ENCODE results near the gene EPN1. TPM values are rescaled to one million over a fixed set of nuclear protein-coding genes. Genes with fewer than 3 reads are reported as not detected.

Gene EPN1
- total RNA-seq, 3 donors from 2014 or later (not counting 1 experiment from before 2014, with no cell fraction given): 47.6 to 56.4 (median 51.8) TPM

DNA sequence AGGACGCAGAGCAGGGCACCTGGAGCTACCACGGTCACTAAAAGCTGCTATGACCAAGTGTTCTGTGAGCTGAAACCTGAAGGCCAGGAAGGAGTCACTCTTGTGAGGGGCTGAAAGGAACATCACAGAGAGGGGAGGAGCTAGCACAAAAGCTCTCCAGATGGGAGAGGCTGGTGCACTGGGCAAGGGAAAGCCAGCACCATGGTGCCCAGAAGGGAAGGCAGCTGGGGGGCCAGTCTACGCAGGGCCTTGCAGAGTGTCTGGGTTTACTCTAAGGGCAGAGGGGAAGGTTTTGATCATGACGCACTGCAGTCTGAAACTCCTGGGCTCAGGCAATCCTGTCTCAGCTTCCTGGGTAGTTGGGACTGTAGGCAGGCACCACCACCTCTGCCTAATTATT is 38.3 kb upstream of the EPN1 start:
- Histone ChIP-seq H3K27ac (ENCODE audit: low read length) (no peak overlapping the region), H3K4me3 (ENCODE audit: low read length) (no peak overlapping the region), H3K9me3 (ENCODE audit: control insufficient read depth, insufficient read depth, low read length) (no peaks in the 10 kb centered on the region), H3K27me3 (ENCODE audit: control insufficient read depth, insufficient read depth, low read length) (no peaks in the 10 kb centered on the region), H3K36me3 (ENCODE audit: control insufficient read depth, insufficient read depth, low read length) (no peaks in the 10 kb centered on the region), H3K4me1 (ENCODE audit: control insufficient read depth, insufficient read depth, low read length) (peaks cover 66% of the 10 kb centered on the region)
- Mint-ChIP-seq H3K36me3 (no peaks in the 10 kb centered on the region), H3K4me1 (peaks cover 51 to 61% of the 10 kb centered on the region in 2 donors), H3K4me3 (peak overlapping the region; percentile 100), H3K27me3 (ENCODE audit: low read depth in 2 of 2) (no peaks in the 10 kb centered on the region), H3K9me3 (no peaks in the 10 kb centered on the region), H3K27ac (peak overlapping the region; percentile 100)
- 91% methylated on average over 4 of the region's 4 CpGs for WGBS (ENCODE audit: insufficient coverage)
- ATAC-seq: no peak
- no peak for DNase-seq
- intact Hi-C loops (cut with micrococcal nuclease): loop anchor here (10.0 kb wide), 1 partner anchor 168 kb away; no protein-coding TSS in a partner anchor
- no peak for TF ChIP-seq CTCF (IDR thresholded peaks at IDR 0.05)

GRCh38 chr19:55637534-55637933 is 37.5 kb upstream of the EPN1 start:
- Mint-ChIP-seq H3K9me3 (no peaks in the 10 kb centered on the region), H3K27me3 (ENCODE audit: low read depth in 2 of 2) (no peaks in the 10 kb centered on the region), H3K4me1 (peaks cover 52 to 61% of the 10 kb centered on the region in 2 donors), H3K4me3 (peak overlapping the region; percentile 62), H3K27ac (peak overlapping the region; percentile 100), H3K36me3 (no peaks in the 10 kb centered on the region)
- WGBS (ENCODE audit: insufficient coverage): 80% methylated on average over 11 of the region's 11 CpGs
- Histone ChIP-seq H3K27me3 (ENCODE audit: control insufficient read depth, insufficient read depth, low read length) (no peaks in the 10 kb centered on the region), H3K4me1 (ENCODE audit: control insufficient read depth, insufficient read depth, low read length) (peaks cover 68% of the 10 kb centered on the region), H3K27ac (ENCODE audit: low read length) (no peak overlapping the region), H3K9me3 (ENCODE audit: control insufficient read depth, insufficient read depth, low read length) (no peaks in the 10 kb centered on the region), H3K36me3 (ENCODE audit: control insufficient read depth, insufficient read depth, low read length) (no peaks in the 10 kb centered on the region), H3K4me3 (ENCODE audit: low read length) (no peak overlapping the region)
- ATAC-seq (no peak), DNase-seq (no peak)
- intact Hi-C loops (cut with micrococcal nuclease): loop anchor here (10.0 kb wide), 1 partner anchor 167 kb away; no protein-coding TSS in a partner anchor
- no peak for TF ChIP-seq CTCF (IDR thresholded peaks at IDR 0.05)

DNA sequence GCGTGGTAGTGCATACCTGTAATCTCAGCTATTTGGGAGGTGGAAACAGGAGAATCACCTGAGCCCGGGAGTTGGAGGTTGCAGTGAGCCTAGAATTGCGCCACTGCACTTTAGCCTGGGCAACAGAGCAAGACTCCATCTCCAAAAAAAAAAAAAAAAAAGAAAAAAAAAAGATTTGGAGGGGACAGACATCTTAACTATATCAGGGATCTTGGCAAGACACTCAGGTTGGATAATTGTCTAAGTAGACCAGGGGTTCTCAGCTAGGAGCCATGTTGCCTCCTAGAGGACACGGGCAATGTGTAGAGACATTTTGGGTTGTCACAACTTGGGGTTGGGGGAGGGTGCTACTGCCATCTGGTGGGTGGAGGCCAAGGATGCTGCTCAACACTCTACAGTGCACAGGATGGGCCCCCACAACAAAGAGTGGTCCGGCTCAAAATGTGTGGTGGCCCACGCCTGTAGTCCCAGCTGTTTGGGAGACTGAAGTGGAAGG is 36.1 kb upstream of the EPN1 start:
- no peak overlapping the region for H3K27ac ChIP-seq (ENCODE audit: low read length)
- H3K27me3 ChIP-seq (ENCODE audit: control insufficient read depth, insufficient read depth, low read length): no peaks in the 10 kb centered on the region
- peak overlapping the region in 1 of 2 donors; percentile 53 for H3K27ac Mint-ChIP-seq
- H3K4me3 Mint-ChIP-seq: peak overlapping the region; percentile 55
- H3K9me3 Mint-ChIP-seq: no peaks in the 10 kb centered on the region
- no peaks in the 10 kb centered on the region for H3K36me3 ChIP-seq (ENCODE audit: control insufficient read depth, insufficient read depth, low read length)
- H3K4me1 ChIP-seq (ENCODE audit: control insufficient read depth, insufficient read depth, low read length): peaks cover 76% of the 10 kb centered on the region
- peaks cover 61 to 72% of the 10 kb centered on the region in 2 donors for H3K4me1 Mint-ChIP-seq
- ATAC-seq (peak; percentile 16 to 45 (median 26)), DNase-seq (peak in 1 of 2 donors; percentile 81)
- H3K27me3 Mint-ChIP-seq (ENCODE audit: low read depth in 2 of 2): no peaks in the 10 kb centered on the region
- no peak overlapping the region for H3K4me3 ChIP-seq (ENCODE audit: low read length)
- H3K36me3 Mint-ChIP-seq: no peaks in the 10 kb centered on the region
- TF ChIP-seq CTCF (IDR thresholded peaks at IDR 0.05): peak; percentile 42
- WGBS (ENCODE audit: insufficient coverage): 77% methylated on average over 5 of the region's 6 CpGs
- intact Hi-C loops (cut with micrococcal nuclease): loop anchor here (10.0 kb wide), 1 partner anchor 166 kb away; no protein-coding TSS in a partner anchor
- H3K9me3 ChIP-seq (ENCODE audit: control insufficient read depth, insufficient read depth, low read length): no peaks in the 10 kb centered on the region

All from natural killer cell (primary cell).